SH-SY5Y (cell line): Measurements from ENCODE around the gene THRB.

Experiments
- GATA2 ChIP-seq: IDR thresholded peaks from 2 replicates; pipeline ENCODE4 v1.6.1; 2011; ENCODE audit warnings: mild to moderate bottlenecking, low read depth, low read length
- GATA3 ChIP-seq: IDR thresholded peaks from 2 replicates; pipeline ENCODE4 v1.6.1; 2011; ENCODE audit warnings: low read depth, mild to moderate bottlenecking, low read length, moderate library complexity

DNA sequence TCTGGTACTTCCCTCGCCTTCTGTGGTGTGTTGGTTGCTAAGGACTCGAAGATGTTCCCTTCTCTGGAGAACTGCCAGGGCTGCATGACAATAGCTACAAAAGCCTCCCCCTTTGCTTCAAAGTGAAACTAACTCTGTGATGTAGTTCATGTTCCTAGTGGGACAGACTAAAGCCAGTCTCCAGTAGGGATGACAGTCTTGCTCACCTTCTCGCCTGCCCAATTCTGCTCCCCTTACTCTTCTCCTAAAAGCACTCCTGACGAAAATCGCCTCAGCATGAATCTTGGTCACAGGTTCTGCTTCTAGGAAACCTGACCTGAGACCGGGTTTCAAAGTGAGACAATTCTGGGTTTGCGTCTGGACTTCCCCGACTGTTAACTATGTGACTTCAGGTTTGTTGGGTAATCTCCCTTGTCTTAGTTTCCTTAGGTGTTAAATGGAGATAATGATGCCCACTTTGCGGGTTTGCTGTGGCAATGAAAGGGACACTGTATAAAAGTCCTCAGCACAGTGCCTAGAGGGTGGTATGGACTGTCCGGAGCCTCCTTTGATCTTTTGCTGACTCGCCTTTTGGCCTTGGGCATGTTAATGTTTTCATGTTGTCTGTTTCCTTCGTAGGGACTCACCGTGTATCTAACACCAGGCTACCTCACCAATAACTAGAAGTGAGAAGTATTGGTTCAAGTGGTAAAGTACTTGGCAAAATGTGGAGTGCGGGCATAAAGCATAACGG, 24.9 kb upstream of the THRB start:
- TF ChIP-seq GATA2 (no peak), GATA3 (no peak)
